Activated CD4-positive, alpha-beta T cell treated with anti-CD3 and anti-CD28 coated beads, Interleukin-2, amount 50 U/mL, for 16 hours (primary cell): ENCODE data around the gene HNRNPD.
"Not testable (repeated sequence)": the region's sequence is repeated elsewhere in the genome, so short reads cannot be mapped to it uniquely, and the experiment has no call there.

Experiments
- DNase-seq: peaks from one replicate; pipeline ENCODE4 v3.0.0-alpha.2; 2020

HNRNPD gene

GRCh38 chr4:82372517-82373485 is 990 bp downstream of the HNRNPD start:
- DNase-seq, result peak; percentile 88

GRCh38 chr4:82371497-82371896 is 2.3 kb downstream of the HNRNPD start:
- DNase-seq, result peak; percentile 20

- DNase-seq, result no peak
Observed at GRCh38 chr4:82367438-82368097, 6.2 kb downstream of the HNRNPD start.

GRCh38 chr4:82366431-82366830 is 7.4 kb downstream of the HNRNPD start:
- not testable (repeated sequence) for DNase-seq

GRCh38 chr4:82363896-82364487 is 9.8 kb downstream of the HNRNPD start:
- DNase-seq, result no peak

GRCh38 chr4:82362565-82362964 is 11.2 kb downstream of the HNRNPD start:
- no peak for DNase-seq

- peak; percentile 35 for DNase-seq
Observed at GRCh38 chr4:82360298-82361177, 13.3 kb downstream of the HNRNPD start.

GRCh38 chr4:82358847-82359246 is 14.9 kb downstream of the HNRNPD start:
- no peak for DNase-seq

- peak; percentile 34 for DNase-seq
Observed at GRCh38 chr4:82357640-82358039, 16.2 kb downstream of the HNRNPD start.

GRCh38 chr4:82354788-82355187 is 19.0 kb downstream of the HNRNPD start:
- DNase-seq, result no peak

GRCh38 chr4:82352825-82353366 is 20.9 kb downstream of the HNRNPD start:
- DNase-seq, result peak; percentile 64

GRCh38 chr4:82352118-82352824 is 21.5 kb downstream of the HNRNPD start:
- DNase-seq, result no peak

- DNase-seq, result no peak
Observed at GRCh38 chr4:82346126-82346525, 27.7 kb downstream of the HNRNPD start.

GRCh38 chr4:82335043-82335442 is 38.7 kb downstream of the HNRNPD start:
- DNase-seq, result no peak

GRCh38 chr4:82333641-82334040 is 40.1 kb downstream of the HNRNPD start:
- not testable (repeated sequence) for DNase-seq

GRCh38 chr4:82331814-82332213 is 42.0 kb downstream of the HNRNPD start:
- no peak for DNase-seq

- DNase-seq, result no peak
Observed at GRCh38 chr4:82320351-82320750, 53.4 kb downstream of the HNRNPD start.

- not testable (repeated sequence) for DNase-seq
Observed at GRCh38 chr4:82303063-82303462, 70.7 kb downstream of the HNRNPD start.
